T-helper 2 cell (primary cell): ENCODE results near the gene MBTPS1.
A peak's percentile ranks its signal among the peaks of the same experiment; 100 is the strongest.

Source experiments
- DNase-seq, 5 experiments: peaks; one replicate each; pipeline versions ENCODE4 v3.0.0 to v3.0.0-alpha.2; 2012 to 2022
- total RNA-seq, 2 donors: gene quantifications; one replicate each; lab custom pipeline; 2026; lab: John Stamatoyannopoulos, UW

Gene MBTPS1
- 136 to 162 reads per million in 2 donors for total RNA-seq

GRCh38 chr16:84116720-84117493 is at the start of gene MBTPS1:
MBTPS1 (minus strand) TSS chr16:84116942; CDS start chr16:84101783, 15,159 bp downstream.
- peak; percentile 96 to 99 (median 97) for DNase-seq

DNA sequence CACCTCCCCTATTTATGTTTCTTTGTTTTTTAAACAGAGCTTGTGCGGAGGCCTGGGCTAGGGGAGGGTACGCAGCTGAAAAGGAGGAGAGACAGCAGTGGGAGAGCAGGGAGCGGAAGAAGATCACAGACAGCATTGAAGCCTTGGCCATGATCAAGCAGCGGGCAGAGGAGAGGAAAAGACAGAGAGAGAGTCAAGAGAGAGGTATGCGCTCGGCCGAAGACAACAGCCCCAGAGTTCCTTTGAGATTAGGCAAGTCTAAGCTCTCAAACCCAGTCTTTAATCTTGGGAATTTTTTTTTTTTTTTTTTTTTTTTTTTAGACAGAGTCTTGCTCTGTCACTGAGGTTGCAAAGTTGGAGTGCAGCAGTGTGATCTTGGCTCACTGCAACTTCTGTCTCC is 49.0 kb upstream of the MBTPS1 start:
- no peak for DNase-seq

- no peak for DNase-seq
Observed at GRCh38 chr16:84161801-84162200, 45.1 kb upstream of the MBTPS1 start.

DNA sequence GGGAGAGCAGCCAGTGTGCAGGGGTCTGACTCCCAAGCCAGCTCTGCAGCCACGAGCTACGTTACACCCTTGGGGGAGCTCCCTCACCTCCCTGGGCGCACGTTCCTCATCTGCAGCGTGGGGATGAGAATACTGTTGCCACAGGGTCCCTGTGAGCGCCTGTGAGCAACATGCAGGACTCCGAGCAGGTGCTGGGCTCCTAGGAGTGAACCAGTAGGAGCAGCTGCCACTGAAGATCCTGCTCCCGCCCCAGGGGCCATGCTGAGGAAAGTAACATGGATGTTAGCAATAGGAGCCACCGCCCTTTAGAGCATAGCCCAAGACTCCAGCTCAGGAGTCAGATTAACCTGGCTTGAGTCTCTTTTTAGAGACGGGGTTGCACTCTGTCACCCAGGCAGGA is 44.3 kb upstream of the MBTPS1 start:
- no peak for DNase-seq

DNA sequence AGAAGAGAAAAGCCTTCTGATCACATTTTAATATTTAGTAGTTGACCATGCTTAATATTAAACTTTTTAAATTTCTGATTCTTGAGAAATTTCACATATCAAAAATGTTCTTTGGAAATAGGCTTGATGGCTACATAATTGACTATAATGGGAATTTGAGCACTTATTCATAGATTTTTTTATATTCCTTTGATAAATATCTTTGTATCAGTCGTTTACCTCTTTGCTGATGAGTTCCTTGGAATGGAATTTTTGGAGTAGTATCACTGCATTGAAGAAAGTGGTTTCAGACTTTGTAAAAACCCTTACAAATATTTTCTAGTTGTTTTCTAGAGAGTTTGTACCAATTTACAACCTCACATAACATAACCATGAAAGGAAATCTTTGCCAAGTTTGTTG is 43.1 kb upstream of the MBTPS1 start:
- DNase-seq, result no peak

GRCh38 chr16:84159007-84159406 is 42.3 kb upstream of the MBTPS1 start:
- DNase-seq, result no peak

GRCh38 chr16:84156342-84156784 is 39.6 kb upstream of the MBTPS1 start:
- no peak for DNase-seq

DNA sequence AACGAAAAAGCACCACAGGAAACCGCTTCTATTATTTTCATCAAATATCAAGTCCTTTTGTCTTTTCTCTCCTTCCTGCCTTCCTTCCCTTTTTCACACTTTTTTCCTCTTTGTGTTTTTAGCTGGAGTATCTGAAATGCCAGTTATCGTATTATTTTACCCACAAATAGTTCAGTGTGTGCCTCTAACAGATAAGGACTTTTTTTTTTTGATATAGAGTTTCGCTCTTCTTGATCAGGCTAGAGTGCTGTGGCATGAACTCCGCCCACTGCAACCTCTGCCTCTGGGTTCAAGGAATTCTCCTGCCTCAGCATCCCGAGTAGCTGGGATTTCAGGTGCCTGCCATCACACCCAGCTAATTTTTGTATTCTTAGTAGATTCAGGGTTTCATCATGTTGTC is 39.0 kb upstream of the MBTPS1 start:
- no peak for DNase-seq

DNA sequence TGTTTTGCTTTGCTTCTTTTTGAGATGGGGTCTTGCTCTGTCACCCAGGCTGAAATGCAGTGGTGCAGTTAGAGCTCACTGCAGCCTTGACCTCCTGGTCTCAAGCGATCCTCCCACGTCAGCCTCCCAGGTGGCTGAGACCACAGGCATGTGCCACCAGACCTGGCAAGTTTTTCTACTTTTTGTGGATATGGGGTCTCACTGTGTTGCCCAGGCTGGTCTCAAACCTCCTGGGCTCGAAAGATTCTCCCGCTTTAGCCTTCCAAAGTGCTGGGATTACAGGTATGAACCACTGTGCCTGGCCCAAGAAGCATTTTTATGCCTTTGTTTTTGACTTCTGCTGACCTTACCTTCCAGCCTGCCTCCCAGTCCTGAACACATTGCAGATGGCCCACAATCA is 38.5 kb upstream of the MBTPS1 start:
- no peak for DNase-seq

GRCh38 chr16:84153660-84154214 is 37.0 kb upstream of the MBTPS1 start:
- DNase-seq, result no peak

- no peak for DNase-seq
Observed at GRCh38 chr16:84150926-84151325, 34.2 kb upstream of the MBTPS1 start.

GRCh38 chr16:84144859-84145639 is 28.3 kb upstream of the MBTPS1 start, which contains the start of the genes DNAAF1 and HSDL1:
DNAAF1 (plus strand) TSS chr16:84145308; CDS start chr16:84145441, 133 bp downstream.
HSDL1 (minus strand) TSS chr16:84145177; CDS start chr16:84131321, 13,856 bp downstream.
- peak; percentile 90 to 96 (median 90) for DNase-seq

DNA sequence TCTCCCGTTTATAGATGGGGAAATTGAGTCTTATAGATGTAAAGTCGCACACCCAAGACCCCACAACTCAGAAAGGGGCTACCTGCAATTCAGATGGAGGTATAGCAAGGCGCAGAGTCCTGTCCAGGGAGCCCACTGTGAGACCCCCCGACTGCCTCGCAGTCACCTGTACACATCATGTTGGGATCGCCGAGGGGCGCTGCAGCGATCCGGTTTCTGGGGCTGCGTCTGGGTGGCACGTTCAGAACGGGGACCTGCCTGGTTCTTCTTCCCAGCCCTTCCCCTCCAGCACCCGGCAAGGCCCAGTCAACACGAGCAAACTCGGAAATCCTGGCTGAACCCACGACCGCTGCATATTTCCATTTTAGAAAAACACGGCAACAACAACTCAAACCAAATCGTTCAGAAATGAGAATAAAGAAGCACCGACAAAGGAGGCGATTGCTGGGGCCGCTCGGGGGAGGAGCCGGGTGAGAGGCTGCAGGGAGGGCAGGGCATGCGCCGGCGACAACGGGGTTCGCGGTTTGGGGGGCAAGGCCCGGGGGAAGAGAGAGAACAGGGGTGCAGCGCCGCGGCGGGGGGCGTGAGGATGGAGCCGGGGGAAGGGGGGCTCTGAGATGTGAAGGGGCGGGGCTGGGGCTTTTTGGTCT is 27.6 kb upstream of the MBTPS1 start:
- DNase-seq, result peak; percentile 16 to 52 (median 28)

- DNase-seq, result peak in 1 of 5 experiments; percentile 52
Observed at GRCh38 chr16:84143784-84144199, 27.1 kb upstream of the MBTPS1 start.

- no peak for DNase-seq
Observed at GRCh38 chr16:84143081-84143480, 26.3 kb upstream of the MBTPS1 start.

GRCh38 chr16:84141143-84141670 is 24.5 kb upstream of the MBTPS1 start:
- DNase-seq, result peak in 1 of 5 experiments; percentile 37

GRCh38 chr16:84139628-84140258 is 23.0 kb upstream of the MBTPS1 start:
- no peak for DNase-seq

GRCh38 chr16:84138824-84139627 is 22.3 kb upstream of the MBTPS1 start:
- peak in 1 of 5 experiments; percentile 81 for DNase-seq

- no peak for DNase-seq
Observed at GRCh38 chr16:84138500-84138823, 21.7 kb upstream of the MBTPS1 start.

- no peak for DNase-seq
Observed at GRCh38 chr16:84137769-84138357, 21.1 kb upstream of the MBTPS1 start.

DNA sequence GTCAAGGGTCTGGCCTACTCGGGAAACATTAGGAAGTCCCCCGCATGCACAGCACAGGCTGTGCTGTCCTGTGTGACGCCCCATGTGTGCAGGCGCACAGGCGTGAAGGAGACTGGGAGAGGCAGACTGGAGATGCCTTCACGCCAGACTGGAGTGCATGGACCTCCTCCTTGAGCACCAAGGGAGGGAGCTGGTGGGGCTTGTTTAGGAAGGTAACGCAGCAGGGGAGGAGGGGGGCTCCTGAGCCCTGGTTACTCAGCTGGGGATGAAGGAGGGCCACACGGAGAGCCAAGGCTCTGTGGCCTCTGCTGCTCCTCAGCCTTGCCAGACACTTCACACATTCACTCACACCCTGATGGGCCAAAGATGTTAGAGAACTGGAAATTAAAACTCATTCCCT is 20.5 kb upstream of the MBTPS1 start:
- DNase-seq, result no peak
